ENCODE measurements around the gene C1RL. TPM values are rescaled to one million over a fixed set of nuclear protein-coding genes. Genes with fewer than 3 reads are reported as not detected.

Gene C1RL
- total RNA-seq, 1 donor from 2014 or later, result 32.4 TPM

GRCh38 chr12:7045913-7046312 is 63.1 kb downstream of the C1RL start:
- TF ChIP-seq CTCF (conservative IDR thresholded peaks at IDR 0.05), result no peak
- H3K36me3 Mint-ChIP-seq, result peaks cover 3% of the 10 kb centered on the region
- peaks cover 11% of the 10 kb centered on the region for H3K27me3 Mint-ChIP-seq
- DNase-seq (ENCODE audit: extremely low spot score, unreplicated experiment), result no peak
- no peaks in the 10 kb centered on the region for H3K4me1 Mint-ChIP-seq (ENCODE audit: unreplicated experiment)
- H3K4me3 Mint-ChIP-seq, result no peak overlapping the region
- H3K9me3 Mint-ChIP-seq, result no peaks in the 10 kb centered on the region
- H3K27ac Mint-ChIP-seq, result no peak overlapping the region

Other genes starting within 250 kb of the C1RL start
- 565 and 954 TPM in 2 replicates for gene TPI1, start 241.7 kb downstream of the C1RL start, total RNA-seq (ENCODE audit: low replicate concordance)
- 6.5 and 13.9 TPM in 2 replicates for gene SPSB2, start 235.9 kb downstream of the C1RL start, total RNA-seq (ENCODE audit: low replicate concordance)
- 10.1 and 20.0 TPM in 2 replicates for gene LRRC23, start 204.4 kb downstream of the C1RL start, total RNA-seq (ENCODE audit: low replicate concordance)
- 32.2 and 33.1 TPM in 2 replicates for gene ENO2, start 194.6 kb downstream of the C1RL start, total RNA-seq (ENCODE audit: low replicate concordance)
- gene ATN1, start 181.3 kb downstream of the C1RL start, total RNA-seq (ENCODE audit: low replicate concordance), result 131 and 139 TPM in 2 replicates
- gene RNU7-1, start 165.4 kb downstream of the C1RL start, total RNA-seq (ENCODE audit: low replicate concordance), result not detected in 2 replicates
- gene C12orf57, start 165.2 kb downstream of the C1RL start, total RNA-seq (ENCODE audit: low replicate concordance), result 220 and 275 TPM in 2 replicates
- 15.6 and 61.0 TPM in 2 replicates for gene PTPN6, start 157.9 kb downstream of the C1RL start, total RNA-seq (ENCODE audit: low replicate concordance)
- gene PHB2, start 138.6 kb downstream of the C1RL start, total RNA-seq (ENCODE audit: low replicate concordance), result 252 and 377 TPM in 2 replicates
- gene EMG1, start 138.3 kb downstream of the C1RL start, total RNA-seq (ENCODE audit: low replicate concordance), result 46.5 and 108 TPM in 2 replicates
- gene LPCAT3, start 90.7 kb downstream of the C1RL start, total RNA-seq (ENCODE audit: low replicate concordance), result 34.4 and 79.0 TPM in 2 replicates
- gene C1S, start 48.5 kb downstream of the C1RL start, total RNA-seq (ENCODE audit: low replicate concordance), result 2.7 and 3.1 TPM in 2 replicates
- gene C1R, start 16.8 kb downstream of the C1RL start, total RNA-seq (ENCODE audit: low replicate concordance), result 5.4 and 6.5 TPM in 2 replicates
- 1.0 and 1.2 TPM in 2 replicates for gene RBP5, start 19.7 kb upstream of the C1RL start, total RNA-seq (ENCODE audit: low replicate concordance)
- 51.6 and 80.7 TPM in 2 replicates for gene CLSTN3, start 21.2 kb upstream of the C1RL start, total RNA-seq (ENCODE audit: low replicate concordance)
- 50.2 and 71.8 TPM in 2 replicates for gene PEX5, start 80.5 kb upstream of the C1RL start, total RNA-seq (ENCODE audit: low replicate concordance)
- gene ACSM4, start 194.9 kb upstream of the C1RL start, total RNA-seq (ENCODE audit: low replicate concordance), result not detected in 2 replicates

All from type B pancreatic cell (in vitro differentiated cells).